CD4-positive, alpha-beta T cell treated with Interleukin-10 for 1 hour (primary cell): ENCODE results near the gene ARL9.
A peak's percentile ranks its signal among the peaks of the same experiment; 100 is the strongest.

ENCODE experiments used
- DNase-seq: peaks from one replicate; pipeline ENCODE4 v3.0.0-alpha.2; 2020

Gene ARL9

GRCh38 chr4:56531823-56532222 lies 26.2 kb downstream of the ARL9 start:
- DNase-seq: no peak

GRCh38 chr4:56532239-56532638 lies 26.6 kb downstream of the ARL9 start:
- DNase-seq: no peak

GRCh38 chr4:56535915-56536314 lies 30.3 kb downstream of the ARL9 start:
- DNase-seq: no peak

GRCh38 chr4:56537147-56537546 lies 31.6 kb downstream of the ARL9 start:
- no peak for DNase-seq

- DNase-seq: no peak
These were observed 35.2 kb downstream of the ARL9 start for GRCh38 chr4:56540826-56541225.

GRCh38 chr4:56544573-56545131 lies 39.1 kb downstream of the ARL9 start:
- DNase-seq: peak; percentile 87

- DNase-seq: no peak
These were observed 45.1 kb downstream of the ARL9 start for GRCh38 chr4:56550642-56551041.

- DNase-seq: no peak
These were observed 45.9 kb downstream of the ARL9 start for GRCh38 chr4:56551516-56551915.

- no peak for DNase-seq
These were observed 46.7 kb downstream of the ARL9 start for GRCh38 chr4:56552273-56552672.

- DNase-seq: no peak
These were observed 64.5 kb downstream of the ARL9 start for GRCh38 chr4:56570041-56570440.
